ENCODE measurements around the gene ILRUN.

DNA sequence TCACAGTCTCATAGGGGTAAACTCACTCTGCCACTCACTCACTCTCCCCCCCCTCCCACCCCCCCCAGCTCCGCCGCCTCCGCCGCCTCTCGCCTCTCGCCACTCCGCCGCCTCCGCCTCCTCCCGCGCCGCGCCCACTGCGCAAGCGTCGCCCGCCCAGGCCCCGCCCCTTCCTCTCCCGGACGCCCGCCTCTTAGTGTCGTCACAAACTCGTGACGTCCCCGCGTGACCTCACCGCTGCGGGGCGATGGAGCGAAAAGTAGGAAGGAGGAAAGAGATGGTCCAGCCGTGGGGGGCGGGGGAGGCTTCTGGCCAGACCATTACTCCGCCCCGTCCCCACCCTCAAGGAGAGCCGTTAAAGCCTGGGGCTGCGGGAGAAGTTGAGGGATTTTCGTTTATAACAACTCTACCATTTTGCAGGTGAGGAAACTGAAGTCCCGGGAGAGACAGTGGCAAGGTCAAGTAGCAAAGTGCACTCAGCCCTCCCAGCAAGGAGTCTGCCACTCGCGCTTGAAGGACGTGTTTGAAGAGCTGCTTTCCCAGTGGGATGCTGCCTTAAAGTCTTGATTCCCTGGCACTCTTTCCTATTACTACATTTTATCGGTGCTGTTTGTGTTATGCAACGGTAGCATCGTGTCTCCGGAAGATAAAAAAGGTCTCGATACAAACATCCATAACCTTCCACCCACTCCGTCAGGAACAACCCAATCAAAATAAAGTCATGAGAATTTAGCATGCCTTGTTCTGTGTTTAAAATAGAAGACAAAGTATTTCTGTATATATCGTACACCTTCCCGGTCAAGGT is at the start of gene ILRUN:
- TF ChIP-seq, protein P1, sequence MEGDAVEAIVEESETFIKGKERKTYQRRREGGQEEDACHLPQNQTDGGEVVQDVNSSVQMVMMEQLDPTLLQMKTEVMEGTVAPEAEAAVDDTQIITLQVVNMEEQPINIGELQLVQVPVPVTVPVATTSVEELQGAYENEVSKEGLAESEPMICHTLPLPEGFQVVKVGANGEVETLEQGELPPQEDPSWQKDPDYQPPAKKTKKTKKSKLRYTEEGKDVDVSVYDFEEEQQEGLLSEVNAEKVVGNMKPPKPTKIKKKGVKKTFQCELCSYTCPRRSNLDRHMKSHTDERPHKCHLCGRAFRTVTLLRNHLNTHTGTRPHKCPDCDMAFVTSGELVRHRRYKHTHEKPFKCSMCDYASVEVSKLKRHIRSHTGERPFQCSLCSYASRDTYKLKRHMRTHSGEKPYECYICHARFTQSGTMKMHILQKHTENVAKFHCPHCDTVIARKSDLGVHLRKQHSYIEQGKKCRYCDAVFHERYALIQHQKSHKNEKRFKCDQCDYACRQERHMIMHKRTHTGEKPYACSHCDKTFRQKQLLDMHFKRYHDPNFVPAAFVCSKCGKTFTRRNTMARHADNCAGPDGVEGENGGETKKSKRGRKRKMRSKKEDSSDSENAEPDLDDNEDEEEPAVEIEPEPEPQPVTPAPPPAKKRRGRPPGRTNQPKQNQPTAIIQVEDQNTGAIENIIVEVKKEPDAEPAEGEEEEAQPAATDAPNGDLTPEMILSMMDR (IDR thresholded peaks at IDR 0.05; ENCODE audit: low read depth, low read length, poor library complexity, severe bottlenecking) = no peak
- TF ChIP-seq EZH2phosphoT487 (IDR thresholded peaks at IDR 0.05; ENCODE audit: borderline replicate concordance, low read length) = no peak
